Measurements from ENCODE around the gene FIGN.

DNA sequence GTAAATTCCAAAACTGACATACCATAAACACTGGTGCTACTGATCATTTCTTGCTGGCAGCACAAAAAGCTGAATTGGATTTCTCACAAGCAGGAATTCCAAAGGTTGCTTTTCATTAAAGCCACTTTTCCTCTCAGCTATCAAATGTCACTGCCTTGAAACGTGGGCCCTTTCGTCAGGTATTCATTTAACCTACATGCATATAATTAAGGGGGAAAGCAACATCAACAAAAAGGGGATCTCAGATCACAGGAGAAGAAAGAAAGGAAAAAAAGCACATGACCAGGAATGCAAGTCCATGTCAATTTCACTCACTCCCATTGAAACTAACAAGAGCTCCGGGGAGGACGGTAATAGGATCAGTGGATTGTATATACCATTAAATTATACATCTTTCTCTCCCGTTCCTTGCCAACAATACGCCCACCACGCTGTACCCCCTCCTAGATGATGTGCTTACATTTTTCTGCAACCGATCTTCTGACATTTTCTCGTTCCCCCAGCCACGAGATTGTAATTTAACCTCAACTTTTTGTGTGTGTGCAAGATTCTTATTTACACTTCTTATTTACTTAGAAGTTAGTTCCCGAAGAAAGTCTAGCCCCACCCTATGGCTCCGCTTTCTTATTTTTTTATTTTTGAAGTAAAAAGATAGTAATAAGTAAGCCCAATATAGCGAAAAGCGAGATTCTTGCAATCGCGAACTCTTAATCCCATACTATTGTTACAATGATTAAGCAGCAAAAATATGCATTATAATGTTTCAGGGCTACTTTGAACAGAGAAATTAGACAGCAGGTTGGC, 725 bp downstream of the FIGN start:
- TF ChIP-seq, protein P1, sequence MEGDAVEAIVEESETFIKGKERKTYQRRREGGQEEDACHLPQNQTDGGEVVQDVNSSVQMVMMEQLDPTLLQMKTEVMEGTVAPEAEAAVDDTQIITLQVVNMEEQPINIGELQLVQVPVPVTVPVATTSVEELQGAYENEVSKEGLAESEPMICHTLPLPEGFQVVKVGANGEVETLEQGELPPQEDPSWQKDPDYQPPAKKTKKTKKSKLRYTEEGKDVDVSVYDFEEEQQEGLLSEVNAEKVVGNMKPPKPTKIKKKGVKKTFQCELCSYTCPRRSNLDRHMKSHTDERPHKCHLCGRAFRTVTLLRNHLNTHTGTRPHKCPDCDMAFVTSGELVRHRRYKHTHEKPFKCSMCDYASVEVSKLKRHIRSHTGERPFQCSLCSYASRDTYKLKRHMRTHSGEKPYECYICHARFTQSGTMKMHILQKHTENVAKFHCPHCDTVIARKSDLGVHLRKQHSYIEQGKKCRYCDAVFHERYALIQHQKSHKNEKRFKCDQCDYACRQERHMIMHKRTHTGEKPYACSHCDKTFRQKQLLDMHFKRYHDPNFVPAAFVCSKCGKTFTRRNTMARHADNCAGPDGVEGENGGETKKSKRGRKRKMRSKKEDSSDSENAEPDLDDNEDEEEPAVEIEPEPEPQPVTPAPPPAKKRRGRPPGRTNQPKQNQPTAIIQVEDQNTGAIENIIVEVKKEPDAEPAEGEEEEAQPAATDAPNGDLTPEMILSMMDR (IDR thresholded peaks at IDR 0.05), result no peak
- no peak for TF ChIP-seq NFE2L1 (CRISPR knock-in tag; IDR thresholded peaks at IDR 0.05)
- no peak for TF ChIP-seq TCF7 (CRISPR knock-in tag; IDR thresholded peaks at IDR 0.05; ENCODE audit: low read depth)
- no peak for TF ChIP-seq NR3C1 (CRISPR knock-in tag; conservative IDR thresholded peaks at IDR 0.05; ENCODE audit: low read depth)
- TF ChIP-seq ZNF416 (CRISPR knock-in tag; IDR thresholded peaks at IDR 0.05), result no peak
- no peak for TF ChIP-seq ATF3 (CRISPR knock-in tag; conservative IDR thresholded peaks at IDR 0.05)
- TF ChIP-seq, protein P2, sequence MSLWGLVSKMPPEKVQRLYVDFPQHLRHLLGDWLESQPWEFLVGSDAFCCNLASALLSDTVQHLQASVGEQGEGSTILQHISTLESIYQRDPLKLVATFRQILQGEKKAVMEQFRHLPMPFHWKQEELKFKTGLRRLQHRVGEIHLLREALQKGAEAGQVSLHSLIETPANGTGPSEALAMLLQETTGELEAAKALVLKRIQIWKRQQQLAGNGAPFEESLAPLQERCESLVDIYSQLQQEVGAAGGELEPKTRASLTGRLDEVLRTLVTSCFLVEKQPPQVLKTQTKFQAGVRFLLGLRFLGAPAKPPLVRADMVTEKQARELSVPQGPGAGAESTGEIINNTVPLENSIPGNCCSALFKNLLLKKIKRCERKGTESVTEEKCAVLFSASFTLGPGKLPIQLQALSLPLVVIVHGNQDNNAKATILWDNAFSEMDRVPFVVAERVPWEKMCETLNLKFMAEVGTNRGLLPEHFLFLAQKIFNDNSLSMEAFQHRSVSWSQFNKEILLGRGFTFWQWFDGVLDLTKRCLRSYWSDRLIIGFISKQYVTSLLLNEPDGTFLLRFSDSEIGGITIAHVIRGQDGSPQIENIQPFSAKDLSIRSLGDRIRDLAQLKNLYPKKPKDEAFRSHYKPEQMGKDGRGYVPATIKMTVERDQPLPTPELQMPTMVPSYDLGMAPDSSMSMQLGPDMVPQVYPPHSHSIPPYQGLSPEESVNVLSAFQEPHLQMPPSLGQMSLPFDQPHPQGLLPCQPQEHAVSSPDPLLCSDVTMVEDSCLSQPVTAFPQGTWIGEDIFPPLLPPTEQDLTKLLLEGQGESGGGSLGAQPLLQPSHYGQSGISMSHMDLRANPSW (CRISPR knock-in tag; conservative IDR thresholded peaks at IDR 0.05; ENCODE audit: low read depth), result no peak
- no peak for TF ChIP-seq SP1 (CRISPR knock-in tag; conservative IDR thresholded peaks at IDR 0.05)
